PC-3 (cell line): ENCODE measurements around the gene FAM3B. TPM values are rescaled to one million over a fixed set of nuclear protein-coding genes. Genes with fewer than 3 reads are reported as not detected.

Experiments
- ATAC-seq: fragments of 200-7000 bp; cut with Tn5 transposase; 2 replicates; pipeline ENCODE4 v1.9.1; 2020; ENCODE audit warnings: mild to moderate bottlenecking, moderate library complexity
- Bru-seq: library from RNA; stranded (reverse); fragments of 400-500 nt; gene quantifications from one replicate; lab custom pipeline; 2021; lab: Mats Ljungman, UMichigan
- BruChase-seq, 2 experiments: library from RNA; stranded (reverse); fragments of 400-500 nt; gene quantifications; one replicate each; lab custom pipeline; 2021; lab: Mats Ljungman, UMichigan
- BruUV-seq: library from RNA; stranded (reverse); fragments of 400-500 nt; replicated peaks from 2 replicates; lab custom pipeline; 2021; lab: Mats Ljungman, UMichigan
- CTCF ChIA-PET: fragments of 300-600 bp; sonication (Branson Sonifier 250); formaldehyde crosslinking; loops from one replicate; lab custom pipeline; 2022; ENCODE audit warnings: antibody characterized with exemption; lab: Charles Lee
- POLR2A ChIA-PET: fragments of 300-600 bp; sonication (Branson Sonifier 250); formaldehyde crosslinking; loops from one replicate; lab custom pipeline; 2022; ENCODE audit warnings: antibody characterized with exemption; ENCODE audit not compliant: unreplicated experiment; lab: Charles Lee
- DNase-seq: peaks from one replicate; pipeline ENCODE4 v3.0.0-alpha.2; 2015
- H2AFZ ChIP-seq: fragments of 300-600 bp; sonication (generic); 2 replicates; pipeline ENCODE4 v1.6.0; 2016; ENCODE audit warnings: antibody characterized with exemption, low read length
- H3F3A ChIP-seq: fragments of 300-600 bp; sonication (generic); one replicate; pipeline ENCODE4 v1.6.0; 2017; ENCODE audit warnings: antibody characterized with exemption, low read length, control low read depth, mild to moderate bottlenecking; ENCODE audit not compliant: unreplicated experiment
- H3K27ac ChIP-seq: fragments of 300-600 bp; sonication (generic); 2 replicates; pipeline ENCODE4 v1.5.1; 2016; ENCODE audit warnings: mild to moderate bottlenecking, low read length
- H3K27me3 ChIP-seq: fragments of 300-600 bp; sonication (generic); 2 replicates; pipeline ENCODE4 v1.6.1; 2016; ENCODE audit warnings: low read length, mixed read lengths
- H3K36me3 ChIP-seq: fragments of 300-600 bp; sonication (generic); 2 replicates; pipeline ENCODE4 v1.6.1; 2016; ENCODE audit warnings: low read depth, mixed run types, low read length, mixed read lengths
- H3K4me1 ChIP-seq: fragments of 300-600 bp; sonication (generic); 2 replicates; pipeline ENCODE4 v1.5.1; 2016; ENCODE audit warnings: low read length; ENCODE audit not compliant: insufficient read depth
- H3K4me2 ChIP-seq: fragments of 300-600 bp; sonication (generic); 2 replicates; pipeline ENCODE4 v1.6.0; 2016; ENCODE audit warnings: low read length
- H3K4me3 ChIP-seq: fragments of 300-600 bp; sonication (generic); 2 replicates; pipeline ENCODE4 v1.5.1; 2016; ENCODE audit warnings: mild to moderate bottlenecking, low read length, mixed read lengths
- H3K79me2 ChIP-seq: fragments of 300-600 bp; sonication (generic); 2 replicates; pipeline ENCODE4 v1.6.1; 2017; ENCODE audit warnings: low read length, mixed read lengths
- H3K9ac ChIP-seq: fragments of 300-600 bp; sonication (generic); 2 replicates; pipeline ENCODE4 v1.6.0; 2016; ENCODE audit warnings: mild to moderate bottlenecking, low read length
- H3K9me2 ChIP-seq: fragments of 300-600 bp; sonication (generic); replicated peaks from 2 replicates; pipeline ENCODE4 v1.6.1; 2016; ENCODE audit warnings: mixed run types, low read length, mixed read lengths
- H3K9me3 ChIP-seq: fragments of 300-600 bp; sonication (generic); 2 replicates; pipeline ENCODE4 v1.6.1; 2016; ENCODE audit warnings: low read length, mixed read lengths
- H4K20me1 ChIP-seq: fragments of 300-600 bp; sonication (generic); 2 replicates; pipeline ENCODE4 v1.6.1; 2016; ENCODE audit warnings: low read length, mixed read lengths
- EZH2 ChIP-seq: fragments of 300-600 bp; sonication (generic); IDR thresholded peaks from one replicate; pipeline ENCODE4 v1.6.1; 2017; ENCODE audit warnings: antibody characterized with exemption, mild to moderate bottlenecking, low read length; ENCODE audit not compliant: unreplicated experiment
- EZH2phosphoT487 ChIP-seq: fragments of 300-600 bp; sonication (generic); IDR thresholded peaks from 2 replicates; pipeline ENCODE4 v1.6.1; 2018; ENCODE audit warnings: mild to moderate bottlenecking, antibody characterized with exemption, low read length, borderline replicate concordance
- intact Hi-C: fragments of 100-400 bp; cut with micrococcal nuclease; formaldehyde crosslinking; loops from 2 replicates; pipeline ENCODE4 v1.9.0; 2023
- long read RNA-seq: library from polyadenylated mRNA; unstranded; transcript quantifications from one replicate; pipeline ENCODE4 v2.0.0, GENCODE V29; 2021; ENCODE audit not compliant: unreplicated experiment
- total RNA-seq: library from RNA; depleted of rRNA; stranded (reverse); fragments of >200 nt; gene quantifications from 2 replicates; pipeline ENCODE4 v1.2.3, GENCODE V29; 2014; rRNA removed
- TF ChIP-seq, protein P1 (sequence below): fragments of 300-600 bp; sonication (generic); conservative IDR thresholded peaks from 2 replicates; pipeline ENCODE4 v1.5.1; 2017; ENCODE audit warnings: antibody characterized with exemption, low read depth, mild to moderate bottlenecking, low read length

FAM3B gene
- total RNA-seq (not detected in 2 replicates), Bru-seq, nascent RNA (percentile 16 among the genes with signal in this experiment), BruChase-seq, experiment 1, labeled RNA remaining after a 6-hour chase (percentile 19 among the genes with signal in this experiment), BruChase-seq, experiment 2, labeled RNA remaining after a 2-hour chase (percentile 30 among the genes with signal in this experiment)
- long read RNA-seq: 0 reads

DNA sequence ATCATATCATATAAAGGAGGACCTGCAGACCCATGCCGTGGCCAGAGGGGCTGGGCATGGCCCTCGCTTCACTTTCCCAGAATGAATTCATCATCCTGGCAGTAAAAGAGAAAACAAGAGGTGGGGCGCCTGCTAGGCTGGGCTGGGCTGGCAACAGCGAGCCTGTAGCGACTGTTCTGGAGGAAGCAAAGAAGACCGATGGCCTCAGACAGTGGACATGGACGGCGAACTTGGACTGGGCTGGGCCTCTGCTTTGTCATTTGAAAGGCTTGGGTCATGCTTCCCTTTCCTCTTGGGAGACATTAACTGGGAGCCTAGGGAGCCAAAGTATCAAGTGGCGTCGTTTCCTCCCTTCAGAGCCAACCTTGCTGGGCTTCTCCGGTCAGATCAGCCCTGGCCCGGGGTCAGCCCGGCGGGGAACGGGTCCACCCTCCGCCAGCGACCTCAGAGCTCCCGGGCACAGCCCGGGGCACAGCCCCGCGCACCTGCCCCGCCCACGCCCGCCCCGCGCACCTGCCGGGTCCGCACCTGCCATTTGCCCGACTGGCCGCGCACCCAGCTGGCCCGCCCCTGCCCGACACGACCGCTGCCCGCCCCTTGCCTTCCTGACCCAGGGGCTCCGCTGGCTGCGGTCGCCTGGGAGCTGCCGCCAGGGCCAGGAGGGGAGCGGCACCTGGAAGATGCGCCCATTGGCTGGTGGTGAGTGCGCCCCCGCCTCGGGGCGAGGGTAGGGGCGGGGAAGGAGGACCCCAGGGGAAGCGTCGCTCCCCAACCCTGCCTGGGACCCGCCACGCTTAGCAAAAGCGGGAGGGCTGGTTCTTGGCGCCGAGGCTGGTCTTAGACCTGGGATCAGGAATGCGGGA lies at the start of gene FAM3B:
Gene FAM3B (plus strand): TSS at position 602 of the 863 bp plus-strand sequence. CDS start 79 bp downstream, at position 681.
- Histone ChIP-seq H3K4me3 (peak within 1 kb of the TSS; percentile 40), H3F3A (no peaks in the 10 kb centered on the region), H2AFZ (peak within 1 kb of the TSS; percentile 29; the same call in 1 of the 2 replicates), H4K20me1 (no peaks in the 10 kb centered on the region), H3K4me1 (no peaks in the 10 kb centered on the region), H3K9me2 (no peaks in the 10 kb centered on the region), H3K36me3 (no peaks in the 10 kb centered on the region), H3K9ac (no peak within 1 kb of the TSS), H3K27me3 (peaks cover 62% of the 10 kb centered on the region), H3K4me2 (peak within 1 kb of the TSS; percentile 62), H3K27ac (no peak within 1 kb of the TSS), H3K9me3 (no peaks in the 10 kb centered on the region), H3K79me2 (no peaks in the 10 kb centered on the region)
- peak; percentile 80 for TF ChIP-seq EZH2
- no peak for TF ChIP-seq EZH2phosphoT487
- TF ChIP-seq, protein P1, sequence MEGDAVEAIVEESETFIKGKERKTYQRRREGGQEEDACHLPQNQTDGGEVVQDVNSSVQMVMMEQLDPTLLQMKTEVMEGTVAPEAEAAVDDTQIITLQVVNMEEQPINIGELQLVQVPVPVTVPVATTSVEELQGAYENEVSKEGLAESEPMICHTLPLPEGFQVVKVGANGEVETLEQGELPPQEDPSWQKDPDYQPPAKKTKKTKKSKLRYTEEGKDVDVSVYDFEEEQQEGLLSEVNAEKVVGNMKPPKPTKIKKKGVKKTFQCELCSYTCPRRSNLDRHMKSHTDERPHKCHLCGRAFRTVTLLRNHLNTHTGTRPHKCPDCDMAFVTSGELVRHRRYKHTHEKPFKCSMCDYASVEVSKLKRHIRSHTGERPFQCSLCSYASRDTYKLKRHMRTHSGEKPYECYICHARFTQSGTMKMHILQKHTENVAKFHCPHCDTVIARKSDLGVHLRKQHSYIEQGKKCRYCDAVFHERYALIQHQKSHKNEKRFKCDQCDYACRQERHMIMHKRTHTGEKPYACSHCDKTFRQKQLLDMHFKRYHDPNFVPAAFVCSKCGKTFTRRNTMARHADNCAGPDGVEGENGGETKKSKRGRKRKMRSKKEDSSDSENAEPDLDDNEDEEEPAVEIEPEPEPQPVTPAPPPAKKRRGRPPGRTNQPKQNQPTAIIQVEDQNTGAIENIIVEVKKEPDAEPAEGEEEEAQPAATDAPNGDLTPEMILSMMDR: no peak
- intact Hi-C loops: no loop called here
- peak; percentile 18 for ATAC-seq
- ChIA-PET CTCF (no interaction called here), POLR2A (interaction anchor here (0.6 kb wide), 1 partner anchor 264 kb away, joined by 6 read pairs; no protein-coding TSS in a partner anchor)
- DNase-seq: no peak
- no TSS peak for BruUV-seq

DNA sequence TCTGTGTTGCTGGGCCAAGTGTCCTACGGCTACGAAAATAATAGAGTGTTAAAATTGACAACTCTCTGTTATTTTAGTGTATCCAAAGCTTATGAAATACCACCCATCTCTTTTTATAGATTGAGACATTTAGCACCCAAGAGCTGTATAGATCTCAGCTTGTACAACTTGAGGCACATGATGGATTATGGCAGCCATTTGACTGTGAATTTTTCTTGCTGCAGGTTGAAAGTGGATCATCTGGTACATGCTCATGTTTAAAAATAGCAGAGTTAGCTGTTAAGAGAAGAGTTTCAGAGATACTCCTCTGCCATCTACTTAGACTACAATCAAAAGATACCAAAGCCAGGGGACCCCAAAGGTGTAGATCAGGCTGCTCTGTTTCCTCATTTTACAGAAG lies 49.3 kb upstream of the FAM3B start:
- Histone ChIP-seq H3K4me2 (no peak overlapping the region), H3K9me3 (no peaks in the 10 kb centered on the region), H3F3A (no peaks in the 10 kb centered on the region), H3K36me3 (peaks cover 17% of the 10 kb centered on the region), H2AFZ (no peak overlapping the region), H4K20me1 (no peaks in the 10 kb centered on the region), H3K27ac (no peak overlapping the region), H3K9ac (no peak overlapping the region), H3K27me3 (no peaks in the 10 kb centered on the region), H3K4me3 (no peak overlapping the region), H3K4me1 (no peaks in the 10 kb centered on the region), H3K9me2 (no peaks in the 10 kb centered on the region), H3K79me2 (no peaks in the 10 kb centered on the region)
- TF ChIP-seq, protein P1: no peak
- TF ChIP-seq EZH2 (no peak), EZH2phosphoT487 (no peak)
- intact Hi-C loops: no loop called here
- DNase-seq: no peak
- no peak for ATAC-seq
- CTCF ChIA-PET: no interaction called here
- BruUV-seq: no TSS peak
- POLR2A ChIA-PET: no interaction called here
